Measurements from ENCODE around the gene TMEM258.
A peak's percentile ranks its signal among the peaks of the same experiment; 100 is the strongest.

Gene TMEM258

DNA sequence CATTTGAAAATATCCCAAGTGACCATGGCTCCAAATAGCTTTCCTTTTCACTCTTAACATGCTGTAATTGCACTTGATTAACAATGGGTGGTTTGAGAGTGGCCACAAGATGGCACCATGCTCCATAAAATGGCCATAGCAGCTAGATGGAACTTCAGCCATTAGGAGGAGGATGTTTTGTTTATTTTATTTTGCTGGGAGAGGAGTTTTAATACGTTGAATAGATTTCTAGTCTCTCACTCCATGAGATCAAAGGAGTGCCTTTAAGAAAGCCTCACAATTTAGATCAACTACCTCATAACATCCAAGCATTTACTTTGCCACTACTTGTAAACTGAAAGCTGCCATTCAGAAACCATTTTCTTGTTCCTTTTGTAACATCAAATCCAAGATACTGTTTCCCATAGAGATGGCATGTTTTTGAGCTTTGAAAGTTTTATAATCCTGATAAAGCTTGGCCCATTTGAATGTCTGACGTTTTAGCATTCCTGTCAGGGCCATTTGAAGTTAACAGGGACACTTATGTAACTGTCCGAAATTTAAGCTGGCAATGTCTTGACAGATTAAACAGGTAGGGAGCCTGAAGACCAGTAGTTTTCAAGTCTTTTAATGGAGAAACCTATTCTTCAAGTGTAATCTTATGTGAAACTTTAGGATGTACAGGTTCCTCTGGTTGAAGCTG lies 5.0 kb upstream of the TMEM258 start:
- peaks cover 76% of the 10 kb centered on the region for H3K36me3 ChIP-seq
- no peak overlapping the region for H3K4me3 ChIP-seq
- peaks cover 42% of the 10 kb centered on the region for H3K4me1 ChIP-seq
- H3K9me3 ChIP-seq: no peaks in the 10 kb centered on the region
- 0 out of 2 replicates have a peak overlapping the region, but pooled peaks have one; percentile 1 for H3K4me2 ChIP-seq
- TF ChIP-seq Cebpa-rat (IDR thresholded peaks at IDR 0.05): no peak
- no peaks in the 10 kb centered on the region for H3K27me3 ChIP-seq
- peak overlapping the region; percentile 21; the same call in 1 of the 2 replicates for H3K9ac ChIP-seq
- peak overlapping the region; percentile 19; the same call in 1 of the 2 replicates for H3K27ac ChIP-seq
- H4K20me1 ChIP-seq: peaks cover 40% of the 10 kb centered on the region

DNA sequence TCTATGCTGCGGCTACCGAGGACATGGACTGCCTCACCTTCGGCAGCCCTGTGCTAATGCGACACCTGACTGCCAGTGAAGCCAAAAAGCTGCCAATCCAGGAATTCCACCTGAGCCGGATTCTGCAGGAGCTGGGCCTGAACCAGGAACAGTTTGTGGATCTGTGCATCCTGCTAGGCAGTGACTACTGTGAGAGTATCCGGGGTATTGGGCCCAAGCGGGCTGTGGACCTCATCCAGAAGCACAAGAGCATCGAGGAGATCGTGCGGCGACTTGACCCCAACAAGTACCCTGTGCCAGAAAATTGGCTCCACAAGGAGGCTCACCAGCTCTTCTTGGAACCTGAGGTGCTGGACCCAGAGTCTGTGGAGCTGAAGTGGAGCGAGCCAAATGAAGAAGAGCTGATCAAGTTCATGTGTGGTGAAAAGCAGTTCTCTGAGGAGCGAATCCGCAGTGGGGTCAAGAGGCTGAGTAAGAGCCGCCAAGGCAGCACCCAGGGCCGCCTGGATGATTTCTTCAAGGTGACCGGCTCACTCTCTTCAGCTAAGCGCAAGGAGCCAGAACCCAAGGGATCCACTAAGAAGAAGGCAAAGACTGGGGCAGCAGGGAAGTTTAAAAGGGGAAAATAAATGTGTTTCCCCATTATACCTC lies 3.6 kb upstream of the TMEM258 start:
- H3K4me2 ChIP-seq: peak overlapping the region; percentile 86; the same call in 1 of the 2 replicates
- peak overlapping the region; percentile 67; the same call in 1 of the 2 replicates for H3K9ac ChIP-seq
- peaks cover 62% of the 10 kb centered on the region for H3K36me3 ChIP-seq

DNA sequence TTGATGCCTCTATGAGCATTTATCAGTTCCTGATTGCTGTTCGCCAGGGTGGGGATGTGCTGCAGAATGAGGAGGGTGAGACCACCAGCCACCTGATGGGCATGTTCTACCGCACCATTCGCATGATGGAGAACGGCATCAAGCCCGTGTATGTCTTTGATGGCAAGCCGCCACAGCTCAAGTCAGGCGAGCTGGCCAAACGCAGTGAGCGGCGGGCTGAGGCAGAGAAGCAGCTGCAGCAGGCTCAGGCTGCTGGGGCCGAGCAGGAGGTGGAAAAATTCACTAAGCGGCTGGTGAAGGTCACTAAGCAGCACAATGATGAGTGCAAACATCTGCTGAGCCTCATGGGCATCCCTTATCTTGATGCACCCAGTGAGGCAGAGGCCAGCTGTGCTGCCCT lies 3.1 kb upstream of the TMEM258 start:
- Histone ChIP-seq H3K4me1 (peaks cover 55% of the 10 kb centered on the region), H3K4me2 (peak overlapping the region; percentile 86), H3K4me3 (no peak overlapping the region), H3K27me3 (no peaks in the 10 kb centered on the region), H4K20me1 (peaks cover 40% of the 10 kb centered on the region), H3K9ac (peak overlapping the region; percentile 67; the same call in 1 of the 2 replicates), H3K36me3 (peaks cover 62% of the 10 kb centered on the region), H3K9me3 (no peaks in the 10 kb centered on the region), H3K27ac (no peak overlapping the region)
- TF ChIP-seq Cebpa-rat (IDR thresholded peaks at IDR 0.05): no peak

More for the DNA sequence above, 3.6 kb upstream of the TMEM258 start:
- Histone ChIP-seq H3K27ac (no peak overlapping the region), H3K4me3 (no peak overlapping the region), H3K4me1 (peaks cover 51% of the 10 kb centered on the region), H4K20me1 (peaks cover 40% of the 10 kb centered on the region), H3K27me3 (no peaks in the 10 kb centered on the region), H3K9me3 (no peaks in the 10 kb centered on the region)
- no peak for TF ChIP-seq Cebpa-rat (IDR thresholded peaks at IDR 0.05)

DNA sequence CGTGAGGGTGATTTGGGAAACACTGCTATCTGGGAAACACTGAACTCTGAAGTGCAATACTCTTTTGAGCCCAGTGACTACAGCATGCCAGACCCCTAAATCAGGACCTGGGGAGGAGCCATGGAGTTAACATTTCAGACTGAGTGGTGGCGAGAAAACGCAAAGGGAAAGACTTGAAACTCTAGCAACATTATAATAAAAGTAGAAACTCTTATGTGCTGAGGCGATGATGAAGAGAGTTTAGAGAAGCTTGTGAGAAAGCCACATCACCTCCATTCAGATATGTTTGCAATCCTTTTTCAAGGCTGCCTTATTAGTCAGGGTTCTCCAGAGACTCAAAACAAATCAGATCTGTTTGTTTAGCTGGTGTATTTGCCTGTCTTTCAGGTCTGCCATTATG lies 2.2 kb upstream of the TMEM258 start:
- H3K9me3 ChIP-seq: no peaks in the 10 kb centered on the region
- peaks cover 62% of the 10 kb centered on the region for H3K36me3 ChIP-seq
- H3K9ac ChIP-seq: peak overlapping the region; percentile 67; the same call in 1 of the 2 replicates
- H3K4me2 ChIP-seq: peak overlapping the region; percentile 86
- peaks cover 40% of the 10 kb centered on the region for H4K20me1 ChIP-seq
- no peak for TF ChIP-seq Cebpa-rat (IDR thresholded peaks at IDR 0.05)
- no peak overlapping the region for H3K27ac ChIP-seq
- peaks cover 55% of the 10 kb centered on the region for H3K4me1 ChIP-seq
- H3K4me3 ChIP-seq: 0 out of 2 replicates have a peak overlapping the region, but pooled peaks have one; percentile 87
- no peaks in the 10 kb centered on the region for H3K27me3 ChIP-seq

DNA sequence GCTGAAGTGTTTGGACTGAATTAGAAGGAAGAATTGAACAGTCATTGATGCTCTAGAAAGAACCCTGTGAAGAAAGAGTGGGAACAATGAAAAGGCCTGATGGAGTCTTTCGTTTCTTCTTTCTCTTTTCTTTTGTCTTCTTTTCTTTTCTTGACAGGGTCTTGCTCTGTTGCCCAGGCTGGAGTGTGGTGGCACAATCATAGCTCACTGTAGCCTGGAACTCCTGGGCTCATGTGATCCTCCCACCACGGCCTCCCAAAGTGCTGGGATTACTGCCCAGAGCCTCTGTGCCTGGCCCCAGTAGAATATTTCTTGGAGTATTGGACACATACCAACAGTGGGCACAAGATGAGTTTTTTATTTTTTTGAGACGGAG lies 1.4 kb upstream of the TMEM258 start:
- H3K4me3 ChIP-seq: peak overlapping the region; percentile 87
- no peak for TF ChIP-seq Cebpa-rat (IDR thresholded peaks at IDR 0.05)
- no peaks in the 10 kb centered on the region for H3K27me3 ChIP-seq
- peak overlapping the region; percentile 100 for H3K27ac ChIP-seq
- H3K9ac ChIP-seq: peak overlapping the region; percentile 100
- peaks cover 62% of the 10 kb centered on the region for H3K36me3 ChIP-seq
- peaks cover 55% of the 10 kb centered on the region for H3K4me1 ChIP-seq
- H3K9me3 ChIP-seq: no peaks in the 10 kb centered on the region
- peaks cover 40% of the 10 kb centered on the region for H4K20me1 ChIP-seq
- H3K4me2 ChIP-seq: peak overlapping the region; percentile 86

DNA sequence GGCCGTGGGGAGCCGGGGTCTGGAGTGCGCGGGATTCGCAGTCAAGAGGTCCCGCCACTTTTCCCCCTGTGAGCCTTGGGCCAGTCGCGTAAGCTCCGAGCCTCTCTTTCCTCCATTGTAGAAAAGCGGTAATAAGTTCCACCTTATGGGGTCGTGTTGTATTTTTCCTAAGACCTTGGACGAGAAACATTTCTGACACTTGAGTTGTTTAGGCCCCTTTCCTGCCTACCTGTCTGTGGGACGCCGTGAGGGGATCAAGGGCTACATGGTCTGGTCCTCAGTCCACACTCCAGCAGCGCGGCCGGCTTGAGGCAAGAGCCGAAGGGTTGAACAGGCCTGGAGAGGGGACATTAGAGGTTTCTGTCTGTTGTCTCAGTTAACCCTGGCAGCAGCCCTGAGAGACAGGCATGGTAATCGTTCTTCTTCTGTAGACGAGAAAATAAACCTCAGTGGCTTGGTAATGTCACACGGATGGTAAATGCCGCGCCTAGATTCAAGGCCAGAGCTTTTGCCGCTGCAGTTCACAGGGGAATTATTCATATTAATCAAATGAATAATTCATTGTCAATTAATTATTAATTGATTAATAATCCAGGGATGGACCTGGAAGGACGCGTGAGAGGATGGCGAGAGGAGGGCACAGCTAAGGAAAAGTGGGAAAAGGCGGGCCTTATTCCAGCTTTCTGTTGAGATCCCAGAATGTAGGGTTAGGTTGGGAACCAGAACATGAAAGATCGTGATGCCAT lies 857 bp upstream of the TMEM258 start:
- no peak for TF ChIP-seq Cebpa-rat (IDR thresholded peaks at IDR 0.05)
- Histone ChIP-seq H3K27me3 (no peaks in the 10 kb centered on the region), H3K4me3 (peak overlapping the region; percentile 87), H3K36me3 (peaks cover 62% of the 10 kb centered on the region), H3K4me2 (peak overlapping the region; percentile 86), H3K4me1 (peaks cover 60% of the 10 kb centered on the region), H3K9ac (peak overlapping the region; percentile 100), H4K20me1 (peaks cover 46% of the 10 kb centered on the region), H3K27ac (peak overlapping the region; percentile 100), H3K9me3 (no peaks in the 10 kb centered on the region)

DNA sequence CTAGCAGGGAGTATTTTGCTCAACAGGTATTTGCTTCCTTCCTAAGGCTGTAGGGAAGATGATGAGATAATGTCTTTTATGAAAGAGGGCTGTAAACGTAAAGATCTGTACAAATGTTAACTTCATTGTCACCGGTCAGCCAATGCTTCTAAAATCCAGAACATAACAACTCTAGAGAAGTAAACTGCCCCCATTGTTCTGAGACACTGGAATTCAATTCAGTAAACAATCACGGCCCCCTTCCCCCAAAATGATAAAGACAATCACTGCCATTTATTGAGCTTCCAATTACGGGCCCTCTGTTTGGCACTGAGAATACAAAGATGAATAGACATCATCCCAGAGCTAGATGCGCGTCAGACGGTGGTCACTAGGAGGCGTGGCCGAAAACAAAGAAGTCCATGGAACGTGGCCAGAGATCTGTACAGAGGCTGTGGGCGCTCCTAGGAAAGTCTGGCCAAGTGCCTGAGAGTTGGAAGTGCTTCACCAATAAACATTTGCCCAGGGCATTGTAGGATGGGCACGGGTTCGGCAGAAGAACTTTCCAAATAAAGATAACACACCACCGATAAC lies 576 bp downstream of the TMEM258 start:
- H3K4me3 ChIP-seq: peak overlapping the region; percentile 87

DNA sequence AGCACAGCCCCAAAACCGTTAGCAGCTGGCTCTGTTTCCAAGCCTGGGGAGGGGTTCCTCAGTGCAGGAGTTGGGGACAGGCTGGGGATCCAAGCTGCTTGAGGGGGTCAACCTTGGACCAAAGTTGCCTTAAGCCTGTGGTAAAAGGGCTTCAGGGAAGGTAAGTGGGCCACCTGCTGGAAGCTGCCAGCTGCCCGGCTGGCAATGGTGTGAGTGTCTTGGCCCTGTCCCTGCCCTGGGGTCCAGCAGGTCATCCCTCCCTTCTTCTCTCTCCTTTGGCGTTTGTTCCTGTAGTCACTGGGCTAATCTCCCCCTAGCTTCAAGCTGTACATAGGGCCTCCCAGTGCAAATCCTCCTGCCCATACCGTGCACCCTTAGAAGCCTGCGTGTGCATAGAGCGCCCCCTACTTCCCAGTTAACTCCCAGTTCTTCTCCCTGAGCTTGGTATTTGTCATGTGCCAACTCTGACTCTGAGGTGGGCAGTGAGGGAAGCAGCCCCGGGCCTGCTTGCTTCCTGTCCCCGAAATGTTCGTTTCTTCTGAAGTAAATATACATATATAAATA lies 4.4 kb downstream of the TMEM258 start:
- H3K4me2 ChIP-seq: peak overlapping the region; percentile 70; the same call in 1 of the 2 replicates
- H3K36me3 ChIP-seq: peaks cover 80% of the 10 kb centered on the region
- no peak overlapping the region for H3K4me3 ChIP-seq
- 0 out of 2 replicates have a peak overlapping the region, but pooled peaks have one; percentile 29 for H3K9ac ChIP-seq
- H3K4me1 ChIP-seq: peaks cover 47% of the 10 kb centered on the region
- no peaks in the 10 kb centered on the region for H3K9me3 ChIP-seq
- H3K27me3 ChIP-seq: no peaks in the 10 kb centered on the region
- no peak overlapping the region for H3K27ac ChIP-seq
- TF ChIP-seq Cebpa-rat (IDR thresholded peaks at IDR 0.05): no peak
- H4K20me1 ChIP-seq: peaks cover 43% of the 10 kb centered on the region

More for the DNA sequence above, 576 bp downstream of the TMEM258 start:
- Histone ChIP-seq H3K27ac (peak overlapping the region; percentile 100), H3K27me3 (no peaks in the 10 kb centered on the region), H3K9ac (peak overlapping the region; percentile 100), H3K4me1 (peaks cover 66% of the 10 kb centered on the region), H3K4me2 (peak overlapping the region; percentile 86), H4K20me1 (peaks cover 58% of the 10 kb centered on the region), H3K9me3 (no peaks in the 10 kb centered on the region), H3K36me3 (peaks cover 66% of the 10 kb centered on the region)
- no peak for TF ChIP-seq Cebpa-rat (IDR thresholded peaks at IDR 0.05)

DNA sequence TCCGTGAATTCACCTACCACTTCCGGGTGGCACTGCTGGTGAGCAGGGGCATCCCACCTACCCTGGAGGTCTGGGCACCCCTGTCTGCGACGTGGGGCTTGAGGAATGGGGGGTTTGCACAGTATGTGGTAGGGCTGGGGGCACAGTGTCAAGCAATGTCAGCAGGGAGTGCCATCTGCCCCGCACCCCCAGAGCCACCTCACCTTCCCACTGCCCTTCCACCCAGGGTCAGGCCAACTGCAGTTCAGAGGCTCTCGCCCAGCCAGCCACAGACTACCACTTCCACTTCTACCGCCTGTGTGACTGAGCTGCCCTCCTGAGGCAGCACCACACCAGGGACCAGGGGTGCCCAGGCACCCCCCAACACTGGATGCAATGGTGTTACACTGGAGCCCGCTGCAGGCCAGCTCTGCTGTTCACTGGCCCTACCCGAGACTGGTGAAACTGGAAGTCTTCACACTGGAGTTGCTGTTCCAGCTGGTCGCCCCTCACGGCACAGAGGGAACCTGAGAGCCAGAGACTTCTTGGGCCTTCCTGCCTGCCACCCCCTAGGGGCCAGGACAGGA lies 6.5 kb downstream of the TMEM258 start:
- peaks cover 40% of the 10 kb centered on the region for H4K20me1 ChIP-seq
- H3K4me1 ChIP-seq: peaks cover 37% of the 10 kb centered on the region
- H3K4me2 ChIP-seq: peak overlapping the region; percentile 70
- no peaks in the 10 kb centered on the region for H3K9me3 ChIP-seq
- H3K27me3 ChIP-seq: no peaks in the 10 kb centered on the region
- TF ChIP-seq Cebpa-rat (IDR thresholded peaks at IDR 0.05): no peak
- peak overlapping the region; percentile 68 for H3K9ac ChIP-seq
- peaks cover 81% of the 10 kb centered on the region for H3K36me3 ChIP-seq
- H3K27ac ChIP-seq: peak overlapping the region; percentile 59
- no peak overlapping the region for H3K4me3 ChIP-seq
